Ovary (tissue), 3 donors: ENCODE results near the gene ARID5A.

Source experiments
- CTCF ChIP-seq, 3 donors: fragments of 450-650 bp in 2 of 3; fragments of 200-600 bp in 1 of 3; IDR thresholded peaks; one replicate each; pipeline versions ENCODE4 v1.5.1 to v1.8.0; 2016 to 2022; ENCODE audit warnings: antibody characterized with exemption in 3 of 3, mild to moderate bottlenecking in 1 of 3
- POLR2A ChIP-seq: fragments of 450-650 bp; IDR thresholded peaks from one replicate; pipeline ENCODE4 v1.6.1; 2017; ENCODE audit warnings: antibody characterized with exemption, mild to moderate bottlenecking, moderate library complexity
- donor health status: DM: no; HTN: no; CAD: no.

- TF ChIP-seq POLR2A = no peak
- no peak for TF ChIP-seq CTCF (IDR thresholded peaks at IDR 0.05)
Observed at GRCh38 chr2:96577501-96577900, 40.9 kb downstream of the ARID5A start.
